22Rv1 (cell line): ENCODE data around the gene IGF2BP2.

Source experiments
- ZFX ChIP-seq: fragments of 450-650 bp; IDR thresholded peaks from 2 replicates; pipeline ENCODE4 v1.6.1; 2017; ENCODE audit warnings: antibody characterized with exemption, borderline replicate concordance
- TF ChIP-seq, protein P1 (sequence below): fragments of 450-650 bp; IDR thresholded peaks from 2 replicates; pipeline ENCODE4 v1.5.1; 2017; ENCODE audit warnings: mild to moderate bottlenecking

DNA sequence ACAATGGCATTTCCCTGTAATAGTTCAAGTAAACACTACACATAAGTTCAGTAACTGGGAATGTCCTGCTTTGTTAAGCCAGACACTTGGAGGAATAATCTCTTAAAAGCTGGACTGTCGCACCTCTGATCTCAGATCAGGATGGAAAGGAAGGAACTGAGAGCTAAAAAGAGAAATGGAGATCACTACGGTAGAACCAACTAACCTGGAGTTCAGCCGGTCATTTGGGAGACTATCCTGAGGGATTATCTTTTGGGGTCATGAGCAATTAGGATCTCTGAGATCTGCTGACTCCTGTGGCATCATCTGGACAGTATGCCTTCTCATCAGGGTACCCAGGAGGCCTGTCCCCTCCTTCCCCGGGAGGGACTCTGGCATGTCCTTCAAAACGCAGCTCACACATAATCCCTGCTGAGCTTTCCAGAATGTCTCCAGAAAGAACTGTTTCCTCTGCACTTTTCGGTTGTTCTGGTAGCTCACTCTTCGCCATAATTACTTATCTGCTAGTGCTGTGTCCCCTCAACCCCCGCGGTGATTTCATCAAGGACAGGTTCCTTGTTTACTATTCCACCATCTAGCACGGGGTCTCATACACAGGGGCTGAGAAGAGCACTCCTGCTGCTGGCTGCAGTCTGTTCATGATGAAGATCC is 123.1 kb downstream of the IGF2BP2 start:
- TF ChIP-seq, protein P1, sequence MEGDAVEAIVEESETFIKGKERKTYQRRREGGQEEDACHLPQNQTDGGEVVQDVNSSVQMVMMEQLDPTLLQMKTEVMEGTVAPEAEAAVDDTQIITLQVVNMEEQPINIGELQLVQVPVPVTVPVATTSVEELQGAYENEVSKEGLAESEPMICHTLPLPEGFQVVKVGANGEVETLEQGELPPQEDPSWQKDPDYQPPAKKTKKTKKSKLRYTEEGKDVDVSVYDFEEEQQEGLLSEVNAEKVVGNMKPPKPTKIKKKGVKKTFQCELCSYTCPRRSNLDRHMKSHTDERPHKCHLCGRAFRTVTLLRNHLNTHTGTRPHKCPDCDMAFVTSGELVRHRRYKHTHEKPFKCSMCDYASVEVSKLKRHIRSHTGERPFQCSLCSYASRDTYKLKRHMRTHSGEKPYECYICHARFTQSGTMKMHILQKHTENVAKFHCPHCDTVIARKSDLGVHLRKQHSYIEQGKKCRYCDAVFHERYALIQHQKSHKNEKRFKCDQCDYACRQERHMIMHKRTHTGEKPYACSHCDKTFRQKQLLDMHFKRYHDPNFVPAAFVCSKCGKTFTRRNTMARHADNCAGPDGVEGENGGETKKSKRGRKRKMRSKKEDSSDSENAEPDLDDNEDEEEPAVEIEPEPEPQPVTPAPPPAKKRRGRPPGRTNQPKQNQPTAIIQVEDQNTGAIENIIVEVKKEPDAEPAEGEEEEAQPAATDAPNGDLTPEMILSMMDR = no peak
- no peak for TF ChIP-seq ZFX
